Measurements from ENCODE around the gene EYS.

EYS gene

DNA sequence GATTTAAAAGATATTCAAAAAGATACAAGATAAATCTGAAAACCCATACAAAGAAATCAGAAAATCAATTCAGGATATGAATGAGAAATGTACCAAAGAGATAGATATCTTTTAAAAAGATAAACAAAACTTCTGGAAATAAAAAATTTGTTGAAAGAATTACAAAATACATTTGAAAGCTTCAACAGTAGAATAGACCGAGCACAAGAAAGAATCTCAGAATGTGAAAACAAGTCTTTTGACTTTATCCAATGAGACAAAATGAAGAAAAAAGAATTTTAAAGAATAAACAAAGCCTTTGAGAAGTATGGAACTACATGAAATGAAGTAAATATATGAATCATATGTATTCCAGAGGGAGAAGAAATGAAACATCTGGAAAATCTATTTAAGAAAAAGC, 1011.0 kb downstream of the EYS start:
- no peak for DNase-seq

DNA sequence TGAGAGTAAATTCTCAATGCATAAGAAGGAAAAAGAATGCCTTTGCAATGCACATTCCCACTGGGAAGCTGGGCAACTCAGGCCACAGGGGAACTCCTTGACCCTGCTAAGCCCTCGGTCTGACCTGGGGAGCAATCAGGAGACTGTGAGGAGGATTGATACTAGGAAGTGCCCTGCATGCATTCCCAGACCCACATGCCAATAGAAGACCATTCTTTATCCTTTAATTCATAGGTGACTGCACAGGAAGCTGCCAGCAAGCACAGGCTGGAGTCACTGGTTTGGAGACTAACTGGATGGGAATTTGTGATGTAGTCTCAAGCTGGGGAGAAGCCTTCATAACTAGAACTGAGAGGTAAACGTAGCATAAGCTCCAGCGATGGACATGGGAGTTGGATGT, 1012.7 kb downstream of the EYS start:
- DNase-seq: no peak

DNA sequence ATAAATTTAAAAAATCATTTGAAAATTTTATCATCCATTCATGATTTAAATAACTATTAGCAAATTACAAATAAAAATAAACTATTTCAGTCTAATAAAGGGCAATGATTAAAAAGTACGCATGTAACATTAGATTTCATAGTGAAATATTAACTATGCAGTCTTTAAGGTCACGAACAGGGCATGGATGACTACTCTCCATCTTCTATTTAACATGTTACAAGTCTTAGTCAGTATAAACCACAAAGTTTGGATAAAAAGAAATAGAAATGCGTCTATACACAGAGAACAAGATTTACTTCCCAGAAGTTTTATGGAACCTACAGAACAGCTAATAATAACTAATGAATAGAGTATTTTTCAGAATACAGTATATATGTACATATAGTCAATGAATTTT, 1016.0 kb downstream of the EYS start:
- DNase-seq: no peak

DNA sequence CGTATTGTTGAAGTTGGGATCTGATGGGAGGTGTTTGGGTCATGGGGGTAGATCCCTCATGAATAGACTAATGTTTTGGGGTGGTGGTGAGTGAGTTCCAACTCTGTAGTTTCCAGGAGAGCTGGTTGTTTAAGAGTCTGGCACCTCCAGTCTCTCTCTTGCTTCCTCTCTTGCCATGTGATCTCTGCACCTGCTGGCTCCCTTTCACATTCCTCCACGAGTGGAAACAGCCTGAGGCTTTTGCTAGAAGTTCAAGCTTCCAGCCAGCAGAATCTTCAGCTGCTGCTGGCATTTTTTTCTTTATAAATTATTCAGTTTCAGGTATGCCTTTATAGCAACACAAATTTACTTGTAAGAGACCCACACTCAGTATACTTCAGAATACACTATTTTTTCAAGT, 1021.6 kb downstream of the EYS start:
- no peak for DNase-seq

DNA sequence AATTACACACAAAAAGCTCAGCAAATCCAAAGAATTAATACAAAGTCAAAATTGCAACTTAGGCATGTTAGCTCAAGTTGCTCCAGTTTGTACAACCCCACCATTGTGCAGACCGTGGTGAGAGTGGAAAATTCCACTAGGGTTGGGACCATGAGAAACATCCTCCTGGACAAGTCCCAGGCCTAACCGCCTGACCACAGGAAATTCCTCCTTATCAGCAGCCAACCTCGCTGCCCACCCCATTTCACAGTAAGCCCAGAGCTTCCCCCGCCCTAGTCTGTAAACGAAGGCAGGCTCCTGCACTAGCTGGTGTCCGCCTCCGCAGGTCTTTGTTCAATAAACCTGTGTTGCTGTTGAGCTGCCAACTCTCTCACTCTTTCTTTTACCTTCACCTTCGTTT, 1023.3 kb downstream of the EYS start:
- DNase-seq: no peak

DNA sequence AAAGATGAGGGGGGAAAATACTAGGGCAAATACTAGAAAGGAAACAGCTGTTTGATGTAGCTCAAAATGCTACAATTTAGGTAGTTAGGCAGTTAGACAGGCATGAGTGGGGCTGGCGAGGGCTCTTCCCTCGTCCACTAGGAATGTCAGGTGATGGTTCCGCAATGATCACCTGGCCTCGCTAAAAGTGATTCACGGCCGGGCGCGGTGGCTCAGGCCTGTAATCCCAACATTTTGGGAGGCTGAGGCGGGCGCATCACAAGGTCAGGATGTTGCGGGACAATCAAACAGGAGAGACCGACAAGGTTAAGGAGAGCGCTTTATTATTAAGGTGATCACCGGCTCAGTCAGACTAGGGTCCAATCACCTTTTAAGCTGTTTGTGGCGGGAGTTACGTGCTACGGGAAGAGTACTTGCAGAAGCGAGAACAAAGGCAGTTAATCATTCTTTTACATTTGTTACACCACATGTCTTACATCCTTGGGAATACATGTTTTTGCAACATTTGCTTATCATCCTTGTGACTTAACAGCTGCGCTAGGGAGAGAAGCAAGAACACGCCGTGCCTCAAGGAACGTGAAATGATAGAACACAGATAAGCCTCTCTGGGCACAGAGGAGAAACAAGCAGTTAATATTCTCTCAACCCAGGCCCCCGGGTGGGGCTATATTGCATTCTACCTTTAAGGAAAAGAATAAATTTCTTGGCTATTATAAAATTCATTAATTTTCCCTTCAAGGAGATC, 1025.4 kb downstream of the EYS start:
- no peak for DNase-seq

DNA sequence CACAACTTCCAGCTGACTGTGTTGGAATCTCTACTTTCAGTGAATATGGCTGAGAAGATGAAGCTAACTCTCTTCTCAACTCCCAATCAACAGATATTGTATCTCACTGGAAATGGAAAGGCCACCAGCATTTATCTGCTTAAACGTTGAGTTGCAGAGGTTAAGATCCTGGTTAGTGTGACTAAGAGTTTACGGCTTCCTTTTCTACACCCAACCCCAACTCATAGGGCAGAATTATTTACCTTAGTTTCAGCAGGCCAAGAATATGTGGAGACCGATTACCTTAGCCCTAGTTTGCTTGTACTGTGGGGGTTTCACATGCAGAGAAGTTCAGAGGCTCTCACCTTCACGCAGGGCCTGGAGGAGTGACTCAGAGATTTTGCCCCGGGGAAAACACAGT, 1026.6 kb downstream of the EYS start:
- no peak for DNase-seq

DNA sequence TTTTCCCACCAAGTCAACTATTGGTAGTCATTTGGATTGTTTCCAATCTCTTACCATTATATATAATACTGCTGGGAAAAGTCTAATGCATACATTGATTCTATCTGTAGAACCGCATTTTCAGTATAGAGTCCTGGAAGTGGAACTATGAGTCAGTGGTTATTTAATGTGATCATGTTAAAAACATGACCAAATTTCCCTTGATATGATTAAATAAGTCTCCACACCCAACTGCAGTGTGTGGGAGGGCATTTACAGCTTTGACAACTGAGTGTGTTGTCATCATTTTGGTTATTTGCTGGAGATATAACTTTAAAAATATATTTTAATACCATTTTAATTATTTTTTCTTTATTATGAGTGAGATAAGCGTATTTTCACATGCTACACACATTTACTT, 1027.6 kb downstream of the EYS start:
- DNase-seq: no peak

DNA sequence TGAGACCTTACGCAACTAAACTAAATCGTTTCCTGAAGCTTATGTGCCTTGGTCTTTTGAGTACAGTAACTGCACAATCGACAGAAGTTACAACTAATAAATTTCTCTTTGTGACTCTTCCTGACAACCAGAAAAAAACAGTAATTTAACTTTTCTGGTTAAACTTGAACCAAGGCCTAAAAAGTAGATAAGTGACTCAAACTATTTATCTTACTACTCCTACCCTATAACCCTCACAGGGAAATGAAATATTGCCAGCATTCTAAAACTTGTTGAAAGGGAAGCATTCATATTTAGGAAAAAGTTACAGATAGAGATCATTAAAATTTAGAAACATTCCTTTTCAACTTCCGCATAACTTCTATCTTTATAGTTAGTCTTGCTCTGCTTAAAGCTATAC, 1034.4 kb downstream of the EYS start:
- DNase-seq: no peak

DNA sequence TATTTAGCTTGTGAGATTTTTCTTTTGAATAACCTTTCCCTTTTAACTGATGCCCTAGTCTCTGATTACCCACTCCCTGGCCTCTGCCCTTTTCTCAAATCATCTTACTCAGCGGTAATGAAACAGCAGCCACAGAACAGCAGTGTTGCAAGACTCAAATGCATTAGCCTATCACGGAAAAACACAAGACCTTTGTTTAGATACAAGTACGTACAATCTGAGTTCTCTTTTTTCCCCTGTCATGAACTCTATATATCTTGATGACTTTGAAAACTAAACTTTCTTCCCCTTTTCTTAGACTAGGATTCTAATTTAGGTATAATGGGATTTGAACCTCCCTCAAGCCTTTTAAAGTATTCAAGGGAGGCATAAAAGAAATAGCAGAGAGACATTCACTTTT, 1034.9 kb downstream of the EYS start:
- no peak for DNase-seq

DNA sequence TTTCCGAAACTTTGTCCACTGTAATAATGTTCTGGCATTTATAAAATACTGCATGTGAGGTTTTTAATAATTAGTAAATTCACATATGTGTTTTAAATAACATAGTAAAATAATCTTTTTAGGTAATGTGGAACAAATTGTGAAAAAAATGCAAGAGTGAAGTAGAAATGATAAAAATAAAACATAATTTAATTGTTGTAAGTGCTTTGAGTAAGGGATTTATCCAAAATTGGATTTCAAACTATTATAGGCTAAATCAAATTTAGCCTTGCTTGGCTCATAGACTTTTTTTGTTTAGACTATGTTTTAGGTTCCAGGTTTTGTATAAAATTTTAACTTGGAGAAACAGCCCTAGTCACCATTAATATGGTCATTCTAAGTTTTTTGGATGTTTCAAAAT, 1041.9 kb downstream of the EYS start:
- DNase-seq: no peak

DNA sequence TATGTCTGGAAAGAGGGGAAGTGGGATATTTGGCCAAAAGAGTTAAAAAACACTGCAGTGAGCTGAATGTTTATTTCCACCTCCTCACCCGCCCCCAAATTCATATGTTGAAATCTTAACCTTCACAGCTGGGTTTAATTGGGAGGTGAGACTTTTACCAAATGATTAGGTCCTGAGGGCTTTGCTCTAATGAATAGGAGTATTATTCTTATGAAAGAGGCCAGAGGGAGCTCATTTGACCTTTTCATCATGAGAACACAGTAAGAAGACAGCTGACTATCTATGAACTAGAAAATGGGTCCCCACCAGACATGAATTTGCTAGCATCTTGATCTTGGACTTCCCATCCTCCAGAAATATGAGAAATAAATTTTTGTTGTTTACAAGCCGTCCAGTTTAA, 1042.5 kb downstream of the EYS start:
- DNase-seq: no peak

DNA sequence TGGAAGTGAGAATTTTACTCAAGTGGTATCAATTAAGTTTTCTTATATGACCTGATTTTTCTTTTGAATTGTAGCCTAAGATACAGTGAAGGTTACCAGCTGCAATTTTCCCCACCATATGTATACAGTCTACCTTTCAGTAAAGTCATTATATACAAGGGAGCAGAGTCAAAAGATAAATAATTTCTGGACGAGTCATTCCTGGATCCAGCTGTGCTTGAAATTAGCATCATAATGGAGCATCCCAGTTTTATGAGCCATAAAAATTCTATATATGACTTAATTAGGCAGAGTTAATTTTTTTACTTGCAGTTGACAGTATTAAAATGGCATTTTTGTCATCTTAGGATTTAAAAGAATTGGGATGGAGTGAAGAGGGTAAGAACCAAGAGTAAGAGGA, 1063.0 kb downstream of the EYS start:
- DNase-seq: no peak

DNA sequence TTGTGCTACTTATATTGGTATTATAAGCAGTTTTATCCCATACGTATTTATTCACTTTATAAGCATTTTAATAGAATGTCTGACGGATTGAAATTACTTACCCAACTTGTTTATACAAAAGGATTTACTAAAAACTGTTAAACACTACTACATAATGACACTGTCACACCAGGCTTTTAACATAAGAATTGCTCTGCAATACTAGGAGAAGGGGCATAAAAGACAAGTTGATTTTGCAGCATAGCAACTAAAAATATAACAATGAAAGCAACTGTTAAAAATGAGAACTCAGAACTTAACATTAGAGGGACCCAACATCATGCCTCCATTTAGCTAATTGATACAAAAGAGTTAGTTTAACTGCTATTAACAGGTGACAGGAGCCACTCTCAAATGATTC, 1076.1 kb downstream of the EYS start:
- no peak for DNase-seq

DNA sequence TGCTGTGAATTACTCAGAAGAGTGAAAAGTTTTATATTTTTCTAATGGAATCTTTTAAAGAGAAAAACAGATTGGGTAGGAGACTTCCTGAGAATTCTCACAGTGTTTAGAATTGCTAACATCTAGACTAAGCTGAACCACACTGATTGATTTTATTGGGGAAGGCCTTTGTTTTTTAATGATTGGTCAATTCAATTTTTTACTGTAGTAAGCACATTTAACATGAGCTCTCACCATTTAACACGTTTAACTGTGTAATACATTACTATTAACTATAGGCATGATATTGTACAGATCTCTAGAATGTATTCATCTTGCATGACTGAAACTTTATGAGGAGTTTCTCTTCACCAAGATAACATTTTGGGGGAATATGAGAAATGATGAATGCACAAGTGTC, 1084.1 kb downstream of the EYS start:
- DNase-seq: no peak

DNA sequence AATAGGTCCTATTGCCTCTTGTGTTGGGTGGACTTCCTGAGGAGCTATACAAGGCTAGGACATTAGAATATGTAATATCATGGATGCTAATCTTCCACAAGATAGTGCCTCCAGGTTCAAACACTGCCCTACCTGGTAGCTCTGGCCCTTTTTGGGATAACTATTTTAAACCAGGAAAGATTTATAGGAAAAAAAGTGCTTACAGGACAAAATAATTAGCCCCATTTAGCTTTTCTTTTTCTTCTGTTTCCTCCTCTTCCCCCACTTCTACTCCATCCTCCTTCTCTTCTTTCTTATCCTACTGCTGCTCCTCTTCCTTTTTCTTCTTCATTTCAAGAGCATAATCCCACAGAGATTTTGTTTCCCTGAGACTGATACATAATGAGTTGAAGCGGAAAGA, 1104.0 kb downstream of the EYS start:
- no peak for DNase-seq

DNA sequence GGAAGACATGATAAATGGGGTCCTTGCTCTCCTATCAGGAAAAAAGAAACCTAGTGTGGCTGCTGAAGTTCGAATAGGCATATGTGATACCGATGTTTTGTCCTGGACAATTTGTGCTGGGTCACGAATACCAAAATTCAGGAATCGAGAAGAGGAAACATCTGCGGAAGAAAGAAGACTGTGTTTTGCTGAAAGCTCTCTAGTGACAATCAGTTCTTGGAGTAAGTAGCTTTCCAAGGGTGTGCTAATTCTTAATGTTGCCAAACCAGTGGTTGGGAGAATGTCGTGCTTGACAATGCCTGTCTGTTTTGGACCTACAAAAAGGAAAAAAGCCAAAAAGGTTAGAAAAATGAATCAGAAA, 1115.4 kb downstream of the EYS start:
- DNase-seq: no peak

DNA sequence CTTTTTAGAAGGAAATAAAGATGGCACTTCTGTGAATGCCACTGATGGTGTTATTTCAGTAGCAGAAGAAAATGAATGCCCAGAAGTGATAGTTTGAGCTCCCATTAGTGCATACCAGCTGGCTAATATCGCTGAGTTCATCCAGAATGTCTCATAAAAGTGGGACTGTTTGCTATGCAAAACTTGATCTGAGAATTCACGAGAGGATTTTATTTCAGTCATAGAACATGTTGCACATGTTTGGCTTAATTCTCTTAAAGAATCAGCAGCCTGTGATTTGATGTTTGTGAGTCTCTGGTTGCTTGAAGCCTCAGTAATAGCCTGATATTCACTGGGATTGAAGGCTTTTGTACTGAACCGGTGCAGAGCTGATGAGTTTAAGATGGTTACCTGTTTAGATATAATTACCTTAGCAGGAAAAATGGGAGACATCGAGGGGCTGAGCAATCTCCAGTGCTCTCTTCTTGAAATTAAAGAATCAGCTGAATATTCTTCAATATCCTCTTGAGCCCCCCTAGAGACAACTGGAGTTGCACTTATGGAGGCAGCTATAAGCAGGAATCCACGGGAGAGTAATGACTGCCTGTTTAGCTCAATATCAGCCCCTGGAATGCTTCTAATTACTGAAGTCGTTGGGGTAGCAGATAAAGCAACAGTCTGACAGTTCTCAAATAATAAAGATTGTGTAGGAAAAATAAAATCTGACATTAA, 1115.9 kb downstream of the EYS start:
- no peak for DNase-seq

DNA sequence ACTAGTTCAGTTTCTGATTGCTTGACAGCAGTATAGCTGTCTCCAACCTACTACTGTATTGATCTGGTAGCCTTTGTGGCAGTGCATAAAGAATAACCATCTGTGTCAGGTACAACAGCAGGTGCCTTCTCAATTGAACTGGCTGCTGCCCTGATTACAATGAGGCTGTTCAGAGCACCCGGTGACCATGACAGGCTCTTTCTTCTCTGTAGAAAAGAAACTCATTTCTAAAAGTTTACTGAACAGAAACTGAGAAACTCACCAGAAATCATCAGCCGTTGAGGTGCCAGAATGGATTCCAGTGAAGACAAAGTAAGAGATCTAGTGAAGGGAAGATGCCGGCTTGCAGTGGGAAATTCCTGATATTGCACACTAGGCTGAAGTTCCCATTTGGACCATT, 1117.1 kb downstream of the EYS start:
- no peak for DNase-seq

DNA sequence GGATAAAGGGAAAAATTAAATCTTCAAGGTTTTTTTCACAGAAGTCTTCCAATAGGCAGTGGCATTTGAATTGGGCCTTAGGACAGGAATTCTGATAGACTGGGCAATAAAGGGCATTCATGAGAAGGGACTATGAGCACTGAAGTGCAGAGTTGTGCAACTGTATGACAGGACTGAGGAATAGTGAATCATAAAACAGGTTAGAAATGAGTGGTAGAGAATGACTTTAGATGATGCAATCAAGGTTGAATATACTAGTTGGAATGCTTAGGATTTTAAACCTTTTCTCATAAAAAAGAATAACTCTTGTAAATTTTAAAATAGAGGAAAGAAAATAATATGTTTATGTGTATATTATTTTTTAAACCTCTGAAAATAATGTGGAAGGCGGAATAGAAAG, 1126.7 kb downstream of the EYS start:
- no peak for DNase-seq

DNA sequence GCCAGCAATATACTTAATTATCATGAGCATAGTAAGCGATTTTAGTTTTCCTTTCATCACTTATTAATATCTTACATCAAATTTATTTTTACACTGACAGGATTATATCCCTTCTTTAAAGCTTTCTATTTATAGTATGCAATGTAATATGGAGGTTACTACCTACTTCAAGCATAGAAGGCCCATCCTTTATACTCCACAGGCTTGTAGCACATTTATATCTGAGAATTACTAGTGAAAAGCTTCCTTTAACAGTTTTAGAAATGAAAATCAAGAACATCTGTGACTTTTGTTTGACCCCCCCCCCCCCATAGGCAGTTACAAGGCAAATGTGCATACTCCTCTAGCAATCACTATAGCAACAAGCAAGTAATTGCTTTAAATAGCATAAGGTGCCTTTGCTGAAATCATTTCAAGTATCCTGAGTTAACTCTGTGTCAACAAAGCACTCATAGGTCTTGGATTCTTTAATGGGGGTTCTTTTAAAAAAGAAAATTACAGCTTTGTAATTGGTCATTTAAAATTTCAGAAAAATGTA, 1153.7 kb downstream of the EYS start:
- DNase-seq: no peak

DNA sequence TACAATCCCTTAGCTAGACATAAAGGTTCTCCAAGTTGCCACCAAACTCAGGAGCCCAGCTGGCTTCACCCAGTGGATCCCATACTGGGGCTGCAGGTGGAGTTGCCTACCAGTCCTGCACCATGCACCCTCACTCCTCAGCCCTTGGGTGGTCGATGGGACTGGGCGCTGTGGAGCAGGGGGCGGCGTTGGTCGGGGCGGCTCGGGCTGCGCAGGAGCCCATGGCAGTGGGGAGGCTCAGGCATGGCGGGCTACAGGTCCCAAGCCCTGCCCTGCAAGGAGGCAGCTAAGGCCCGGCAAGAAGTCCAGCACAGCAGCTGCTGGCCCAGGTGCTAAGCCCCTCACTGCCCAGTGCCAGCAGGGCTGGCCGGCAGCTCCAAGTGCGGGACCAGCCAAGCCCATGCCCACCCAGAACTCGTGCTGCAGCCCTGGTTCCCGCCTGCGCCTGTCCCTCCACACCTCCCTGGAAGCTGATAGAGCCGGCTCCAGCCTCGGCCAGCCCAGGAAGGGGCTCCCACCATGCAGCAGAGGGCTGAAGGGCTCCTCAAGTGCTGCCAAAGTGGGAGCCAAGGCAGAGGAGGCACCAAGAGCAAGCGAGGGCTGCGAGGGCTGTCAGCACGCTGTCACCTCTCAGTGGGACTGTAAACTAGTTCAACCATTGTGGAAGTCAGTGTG, 1159.3 kb downstream of the EYS start:
- no peak for DNase-seq

DNA sequence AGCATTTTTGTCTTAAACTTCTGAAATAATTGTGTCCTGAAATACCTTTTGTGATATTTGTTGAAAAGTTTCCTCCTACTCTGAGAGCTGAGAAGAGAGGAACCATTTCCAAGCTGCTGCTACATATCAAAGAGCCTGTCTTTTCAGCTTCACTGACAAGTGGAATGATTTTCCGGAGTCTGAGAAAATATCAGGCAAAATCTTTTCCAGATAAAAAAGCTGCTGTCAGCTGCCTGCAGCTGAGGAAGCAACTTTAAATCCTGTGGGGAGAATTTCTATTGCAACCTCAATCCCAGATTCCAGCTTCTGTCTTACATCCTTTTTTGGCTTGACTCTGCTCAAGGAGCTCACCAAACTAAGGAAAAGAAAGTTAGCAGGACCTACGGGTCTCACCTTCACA, 1167.1 kb downstream of the EYS start:
- DNase-seq: no peak

DNA sequence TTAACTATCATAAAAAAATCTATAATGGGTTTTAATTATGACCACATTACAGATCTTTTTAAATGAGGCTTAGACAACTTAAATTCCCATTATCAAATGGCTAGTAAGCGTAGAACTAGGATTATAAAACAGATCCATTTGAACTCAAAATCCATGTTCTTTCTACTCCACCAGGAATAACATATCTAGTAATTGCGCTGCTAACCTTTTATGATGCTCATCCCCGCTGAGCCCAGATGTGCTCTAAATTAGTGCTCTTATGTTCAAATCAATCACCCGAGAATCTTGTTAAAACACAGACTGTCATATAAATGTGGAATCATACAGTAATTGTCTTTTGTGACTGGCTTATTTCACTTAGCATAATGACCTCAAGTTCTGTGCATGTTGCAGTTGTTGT, 1168.3 kb downstream of the EYS start:
- no peak for DNase-seq
